ENCODE measurements around the gene FIGLA. TPM values are rescaled to one million over a fixed set of nuclear protein-coding genes. Genes with fewer than 3 reads are reported as not detected.

The FIGLA gene
- total RNA-seq, 1 experiment from 2014 or later, result not detected

- Histone ChIP-seq H3K9ac (ENCODE audit: extremely low read depth, insufficient read length, low read length) (no peak overlapping the region), H3K79me1 (ENCODE audit: insufficient read depth, low read depth, low read length, poor library complexity, severe bottlenecking) (no peaks in the 10 kb centered on the region), H4K5ac (ENCODE audit: insufficient read length, low read depth, low read length) (no peak overlapping the region), H3K23me2 (ENCODE audit: insufficient read length, low read depth, low read length, poor library complexity, severe bottlenecking) (no peaks in the 10 kb centered on the region), H2BK120ac (ENCODE audit: low read depth, low read length, poor library complexity, severe bottlenecking) (no peak overlapping the region), H3K23ac (ENCODE audit: insufficient read length, low read depth, low read length) (no peak overlapping the region), H4K8ac (replicated peaks; ENCODE audit: insufficient read length, low read depth, low read length) (no peak overlapping the region), H3K18ac (ENCODE audit: insufficient read length, low read depth, low read length) (no peak overlapping the region), H3K14ac (ENCODE audit: insufficient read depth, low read length) (no peak overlapping the region), H2BK12ac (ENCODE audit: insufficient read length, low read depth, low read length) (no peak overlapping the region), H3K4ac (ENCODE audit: low read depth, low read length) (no peak overlapping the region), H3T11ph (ENCODE audit: low read length) (no peak overlapping the region), H2BK20ac (ENCODE audit: low read depth, low read length, poor library complexity, severe bottlenecking) (no peak overlapping the region), H4K20me1 (ENCODE audit: control insufficient read depth, insufficient read depth, insufficient read length) (no peaks in the 10 kb centered on the region), H3K9me3 (ENCODE audit: control insufficient read depth, low read depth, low read length) (no peaks in the 10 kb centered on the region), H2BK15ac (ENCODE audit: low read depth, low read length) (no peak overlapping the region), H3K79me2 (ENCODE audit: insufficient read depth, low read length) (no peaks in the 10 kb centered on the region), H2BK5ac (ENCODE audit: insufficient read length, low read length) (no peak overlapping the region), H3K27me3 (ENCODE audit: insufficient read depth, low read length) (peaks cover 47% of the 10 kb centered on the region), H2AFZ (ENCODE audit: low read length) (no peak overlapping the region), H3K4me2 (ENCODE audit: insufficient read depth, insufficient read length, low read length) (peak overlapping the region; percentile 35), H3K27ac (ENCODE audit: insufficient read length, low read depth, low read length) (no peak overlapping the region), H4K91ac (ENCODE audit: insufficient read length, low read depth, low read length) (no peak overlapping the region), H2AK5ac (ENCODE audit: insufficient read length, low read length) (no peak overlapping the region), H3K56ac (ENCODE audit: insufficient read length, low read depth, low read length) (no peak overlapping the region), H3K4me1 (ENCODE audit: insufficient read depth, low read length) (no peaks in the 10 kb centered on the region)
- no CpG with 5 or more reads among the region's 33 CpGs for WGBS (ENCODE audit: extremely low coverage, insufficient read length, low lambda C conversion rate)
- Mint-ChIP-seq H3K27me3 (ENCODE audit: low read depth) (peaks cover 87% of the 10 kb centered on the region), H3K27ac (no peak overlapping the region), H3K9me3 (peaks cover 0 to 2% of the 10 kb centered on the region in 2 experiments; a peak in 2 of 5 replicates), H3K4me1 (peaks cover 13 to 17% of the 10 kb centered on the region in 2 experiments), H3K4me3 (peak overlapping the region; percentile 52 to 78), H3K36me3 (ENCODE audit: insufficient read depth in 1 of 3, low read depth in 3 of 3) (0 out of 7 replicates have a peak, but pooled peaks cover 0 to 2% (median 0%) of the 10 kb centered on the region in 3 experiments)
- peak; percentile 87 for TF ChIP-seq CTCF (conservative IDR thresholded peaks at IDR 0.05)
- DNase-seq, result peak; percentile 88
Observed at GRCh38 chr2:70789304-70790135, 923 bp downstream of the FIGLA start.

Measured in H9 (cell line).